ENCODE results near the gene TSHR. TPM values are rescaled to one million over a fixed set of nuclear protein-coding genes. Genes with fewer than 3 reads are reported as not detected.

Gene TSHR
- total and polyA plus RNA-seq, 2 of the 4 experiments (the other 2 are of a cell fraction) = not detected

DNA sequence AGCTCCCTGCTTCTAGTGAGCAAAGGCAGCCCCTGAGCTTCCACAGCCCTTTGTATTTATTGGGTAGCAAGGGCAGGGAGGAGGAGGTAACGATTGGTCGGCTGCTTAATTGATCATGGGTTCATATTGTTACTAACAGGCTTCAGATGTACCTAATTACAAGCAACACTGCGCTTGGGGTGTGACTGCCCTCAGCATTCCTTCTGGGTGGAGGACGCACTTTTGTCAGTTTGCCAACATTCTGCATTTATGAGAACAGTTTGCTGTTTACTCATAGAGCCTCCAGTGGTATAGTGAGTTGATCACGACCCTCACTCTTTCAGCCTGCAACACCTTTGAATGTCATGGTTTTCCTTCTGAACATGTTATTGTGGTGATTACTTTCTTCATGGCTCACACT lies 9.6 kb downstream of the TSHR start:
- H3K4me3 ChIP-seq (ENCODE audit: insufficient read depth, low read depth, low read length) = no peak overlapping the region
- H4K8ac ChIP-seq (ENCODE audit: low read depth in 2 of 2, low read length in 2 of 2) = no peak overlapping the region
- no peak overlapping the region for H3K27ac ChIP-seq (ENCODE audit: insufficient read depth, low read length)
- H2AK9ac ChIP-seq (replicated peaks; ENCODE audit: low read depth, low read length, poor library complexity) = no peak overlapping the region
- intact Hi-C loops (cut with micrococcal nuclease) = no loop called here
- H2BK15ac ChIP-seq (ENCODE audit: low read depth, low read length) = no peak overlapping the region
- no peak overlapping the region for H3K9ac ChIP-seq (ENCODE audit: low read depth, low read length)
- H4K91ac ChIP-seq (ENCODE audit: insufficient read depth, low read depth, low read length) = no peak overlapping the region
- no peak overlapping the region for H3K14ac ChIP-seq (replicated peaks; ENCODE audit: low read depth, low read length)
- 67% methylated on average over 1 of the region's 5 CpGs; no CpG with 5 or more reads in 1 of the 2 experiments for WGBS, 2 experiments (ENCODE audit: extremely low coverage in 2 of 2, insufficient read length in 1 of 2)
- H4K5ac ChIP-seq (ENCODE audit: low read depth, low read length) = no peak overlapping the region
- no TSS peak for BruUV-seq (replicated peaks)
- no peaks in the 10 kb centered on the region for H3K79me1 ChIP-seq (ENCODE audit: low read depth in 1 of 2, low read length in 2 of 2)
- H3K4me2 ChIP-seq (ENCODE audit: low read depth, low read length) = no peak overlapping the region
- no peak overlapping the region for H3K4ac ChIP-seq (ENCODE audit: low read depth, low read length)
- POLR2A ChIA-PET (ENCODE audit: unreplicated experiment) = no interaction called here
- no peaks in the 10 kb centered on the region for H3K9me1 ChIP-seq (ENCODE audit: insufficient read depth, low read length)
- TF ChIP-seq MAZ (IDR thresholded peaks at IDR 0.05; ENCODE audit: borderline replicate concordance, low read depth, low read length) = no peak
- no peak for TF ChIP-seq CEBPB (IDR thresholded peaks at IDR 0.05; ENCODE audit: low read depth, low read length)
- no peak for TF ChIP-seq MAFK (IDR thresholded peaks at IDR 0.05; ENCODE audit: low read depth, low read length)
- TF ChIP-seq SMC3 (IDR thresholded peaks at IDR 0.05; ENCODE audit: low read depth, low read length) = no peak
- no peak overlapping the region for H2AK5ac ChIP-seq (ENCODE audit: low read depth, low read length)
- H3K4me1 ChIP-seq (ENCODE audit: control insufficient read depth, insufficient read depth, low read length) = no peaks in the 10 kb centered on the region
- DNase-seq (no peak), ATAC-seq (ENCODE audit: low read depth) (no peak)
- no peak overlapping the region for H2AFZ ChIP-seq (replicated peaks; ENCODE audit: low read length, poor library complexity)
- H3K9me3 ChIP-seq (ENCODE audit: control insufficient read depth, insufficient read depth, low read length) = no peaks in the 10 kb centered on the region
- no peaks in the 10 kb centered on the region for H3K36me3 ChIP-seq (ENCODE audit: control insufficient read depth, insufficient read depth, low read length)
- peaks cover 11% of the 10 kb centered on the region for H3K27me3 ChIP-seq (ENCODE audit: control insufficient read depth, insufficient read depth, low read length)
- H2BK120ac ChIP-seq (ENCODE audit: low read depth, low read length) = no peak overlapping the region
- CTCF ChIA-PET = interaction anchor here (1.2 to 1.9 kb wide), 2 partner anchors 9 kb away, joined by 3 to 9 read pairs; partner anchors contain the start of gene TSHR
- H3K18ac ChIP-seq (ENCODE audit: low read depth, low read length) = no peak overlapping the region
- no peak overlapping the region for H2BK5ac ChIP-seq (ENCODE audit: low read depth, low read length, poor library complexity, severe bottlenecking)
- H3K23ac ChIP-seq (ENCODE audit: low read depth, low read length) = no peak overlapping the region
- in situ Hi-C loops (cut with MboI; ENCODE audit: low sequenced_read_pairs) = no loop called here
- no peaks in the 10 kb centered on the region for H4K20me1 ChIP-seq (ENCODE audit: insufficient read depth, low read length)
- H2BK20ac ChIP-seq (ENCODE audit: low read depth, low read length) = no peak overlapping the region
- H3K56ac ChIP-seq (ENCODE audit: extremely low read depth, insufficient read depth, low read length) = no peak overlapping the region
- dilution Hi-C loops (cut with HindIII; ENCODE audit: low sequenced_read_pairs, unreplicated experiment) = no loop called here
